ENCODE results near the gene RMDN3. TPM values are rescaled to one million over a fixed set of nuclear protein-coding genes. Genes with fewer than 3 reads are reported as not detected.

Gene RMDN3
- polyA plus RNA-seq, 1 donor: 43.1 TPM

DNA sequence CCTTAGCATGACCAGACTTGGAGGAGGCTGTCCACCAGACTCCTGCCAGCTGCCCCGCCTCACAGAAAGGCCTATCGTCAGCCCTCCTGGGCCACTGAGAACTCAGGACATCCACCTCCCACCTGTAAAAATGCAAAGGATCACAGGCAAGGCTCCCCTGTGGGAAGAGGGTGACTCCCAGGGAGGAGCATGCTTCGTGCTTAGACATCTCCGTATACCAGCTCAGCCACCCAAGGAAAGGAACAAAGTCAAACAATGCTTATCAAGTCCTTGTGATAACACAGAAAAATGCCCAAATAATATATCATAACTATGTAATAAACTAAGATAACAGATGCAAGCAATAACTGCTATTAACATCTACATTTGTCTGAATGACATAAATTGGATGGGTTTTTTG lies 4.2 kb downstream of the RMDN3 start:
- no peak for DNase-seq

DNA sequence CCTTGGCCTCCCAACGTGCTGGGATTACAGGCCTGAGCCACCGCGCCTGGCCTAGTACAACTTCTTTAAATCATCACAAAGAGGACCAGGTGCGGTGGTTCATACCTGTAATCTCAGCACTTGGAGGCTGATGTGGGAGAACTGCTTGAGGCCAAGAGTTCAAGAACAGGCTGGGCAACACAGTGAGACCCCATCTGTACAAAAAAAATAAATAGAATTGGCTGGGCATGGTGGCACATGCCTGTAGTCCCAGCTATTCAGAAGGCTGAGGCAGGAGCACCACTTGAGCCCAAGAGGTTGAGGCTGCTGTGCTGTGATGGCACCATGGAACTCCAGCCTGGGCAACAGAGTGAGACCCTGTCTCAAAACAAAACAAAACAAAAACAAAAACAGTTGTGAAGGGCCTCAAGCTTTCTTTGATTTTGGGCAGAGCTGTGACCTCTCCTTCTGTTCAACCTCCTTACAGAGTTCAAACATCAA lies 5.9 kb downstream of the RMDN3 start:
- no peak for DNase-seq

DNA sequence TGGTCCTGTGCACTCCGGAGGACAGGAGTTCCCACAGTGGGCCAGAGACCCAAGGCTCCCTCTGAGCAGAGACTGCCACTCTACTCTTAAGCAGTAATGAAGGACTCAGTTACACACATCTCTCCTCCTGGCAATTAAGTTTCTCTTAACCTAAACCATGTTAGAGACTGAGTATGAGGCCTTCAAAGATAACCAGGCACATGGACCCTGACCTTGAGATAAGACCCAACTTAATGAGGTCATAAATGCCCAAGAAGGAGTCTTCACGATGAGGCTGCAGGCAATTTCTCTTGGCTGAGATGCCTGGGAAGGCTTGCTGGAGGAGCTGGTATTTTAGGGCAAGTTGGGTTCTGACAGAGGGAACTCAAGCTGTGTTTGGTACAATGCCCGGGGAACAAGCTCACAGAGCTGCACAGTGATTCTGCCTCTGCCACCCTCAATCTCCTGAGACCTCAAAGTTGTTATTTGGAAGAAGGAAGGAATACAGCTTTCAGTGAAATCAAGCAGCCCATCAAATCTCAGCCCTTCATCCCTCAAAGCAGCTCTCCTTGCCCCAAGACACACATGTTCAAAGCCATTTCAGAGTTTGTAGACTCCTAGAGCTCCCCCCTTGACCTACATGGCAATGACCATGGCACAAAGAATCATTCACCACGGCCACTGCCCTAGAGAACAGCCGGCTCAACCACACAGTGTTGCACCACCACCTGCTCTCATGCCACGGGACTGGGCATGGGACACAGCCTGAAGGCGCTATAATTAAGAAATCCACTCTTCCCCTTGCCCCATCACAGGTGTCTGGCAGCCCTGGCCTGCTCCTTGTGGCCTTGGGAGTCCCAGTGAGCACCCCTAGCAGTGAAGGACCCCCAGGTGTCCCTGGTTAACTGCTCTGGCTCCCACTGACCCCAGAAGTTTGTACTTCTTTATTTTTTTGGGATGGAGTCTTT lies 7.1 kb downstream of the RMDN3 start:
- DNase-seq: no peak

DNA sequence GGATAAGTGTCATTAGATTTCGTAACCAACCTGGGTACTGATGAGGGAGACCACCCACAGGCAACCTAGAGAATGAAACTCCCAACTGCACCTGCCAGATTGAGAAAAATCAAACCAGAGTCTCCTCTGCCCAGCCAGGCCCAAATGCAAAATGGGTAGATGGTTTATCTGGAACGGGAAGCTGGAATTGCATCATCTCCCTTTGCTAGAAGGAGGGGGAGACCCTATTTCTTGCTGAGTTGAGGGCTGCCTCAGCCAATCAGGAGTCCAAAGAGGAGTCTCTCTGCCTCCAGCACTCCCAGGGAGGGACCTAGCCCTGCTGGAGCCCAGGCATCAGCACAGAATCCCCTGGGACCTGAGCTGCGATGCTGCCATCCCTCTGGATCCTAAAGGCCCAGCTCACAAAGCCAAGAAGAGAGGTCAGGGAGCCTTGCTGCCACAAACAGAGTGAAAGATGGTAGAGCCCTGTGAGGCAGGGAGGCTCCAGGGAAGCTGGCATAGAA lies 8.1 kb downstream of the RMDN3 start:
- DNase-seq: no peak

DNA sequence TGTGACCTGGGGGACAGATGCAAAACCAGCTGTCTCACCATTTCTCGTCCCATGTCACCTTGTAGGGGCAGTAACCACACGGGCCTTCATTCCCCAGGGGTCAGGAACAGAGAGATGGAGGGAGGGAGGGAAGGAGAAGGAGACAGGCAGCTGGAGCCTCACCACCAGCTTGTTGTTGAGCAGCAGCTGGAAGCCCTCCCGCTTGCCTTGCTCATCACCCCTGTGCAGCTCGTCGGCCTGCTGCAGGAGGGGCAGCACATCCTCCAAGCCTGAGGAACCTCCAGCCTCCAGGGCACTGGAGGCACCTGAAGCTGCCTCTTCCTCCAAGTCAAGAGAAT lies 10.3 kb downstream of the RMDN3 start:
- DNase-seq: no peak

DNA sequence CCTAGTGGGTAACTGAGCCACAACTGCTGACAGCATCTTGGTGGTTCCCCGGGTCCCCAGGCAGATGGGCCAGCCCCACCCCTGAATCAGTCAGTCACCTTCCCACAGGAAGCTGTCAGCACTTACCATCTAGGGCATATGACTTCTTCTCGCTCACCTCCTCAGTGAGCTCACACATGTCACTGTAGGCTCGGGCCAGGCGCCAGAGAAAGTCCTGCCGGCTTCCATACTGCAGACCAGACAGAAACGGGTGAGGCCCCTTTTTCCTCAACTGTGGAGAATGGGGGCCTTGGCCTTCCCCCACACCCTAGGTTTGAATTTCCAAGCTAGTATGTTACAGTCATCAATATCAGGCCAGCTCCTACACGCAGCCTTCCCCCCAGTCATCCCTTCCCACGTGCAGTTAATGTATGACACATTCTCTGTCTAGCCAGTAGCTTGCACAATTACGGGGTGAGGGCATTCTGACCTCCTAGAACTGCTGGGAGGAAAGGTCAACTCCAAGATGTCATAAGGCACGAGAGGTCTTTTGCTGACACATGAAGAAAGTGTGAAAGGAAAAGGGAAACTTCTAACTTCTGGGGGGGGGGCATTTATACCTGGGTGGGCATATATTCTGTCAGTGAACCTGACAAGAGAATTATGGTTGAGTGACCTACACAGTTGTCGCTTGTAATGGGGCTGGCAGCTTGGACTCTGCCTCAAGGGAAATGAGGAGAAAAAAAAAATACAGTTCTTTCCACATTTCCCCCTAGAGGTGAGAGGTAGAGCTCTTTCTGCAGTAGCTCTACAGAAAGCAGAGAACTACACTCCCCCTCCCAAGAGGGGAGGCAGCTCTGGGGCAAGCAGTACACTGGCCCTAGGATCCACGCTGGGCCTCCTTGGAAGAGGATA lies 10.9 kb downstream of the RMDN3 start:
- DNase-seq: no peak

DNA sequence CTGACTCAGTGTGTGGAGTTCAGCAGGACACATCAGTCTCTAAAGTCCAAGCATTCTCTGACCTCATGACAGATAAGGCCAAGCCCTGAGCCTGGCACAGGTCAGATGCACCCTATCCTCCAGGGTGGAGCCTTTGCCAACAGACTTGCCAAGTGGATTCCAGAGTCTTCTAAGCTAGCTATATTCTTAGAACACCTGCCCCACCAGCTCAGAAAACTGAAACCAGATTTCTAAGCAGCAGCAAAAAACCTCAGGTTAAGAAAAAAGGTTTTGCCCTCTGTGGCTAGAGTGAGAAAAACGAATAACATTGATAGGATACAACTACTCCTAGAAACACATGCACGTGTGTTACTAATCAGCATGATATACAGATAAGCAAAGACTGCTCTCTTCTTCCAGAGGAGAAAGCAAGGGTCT lies 11.6 kb downstream of the RMDN3 start:
- DNase-seq: no peak

DNA sequence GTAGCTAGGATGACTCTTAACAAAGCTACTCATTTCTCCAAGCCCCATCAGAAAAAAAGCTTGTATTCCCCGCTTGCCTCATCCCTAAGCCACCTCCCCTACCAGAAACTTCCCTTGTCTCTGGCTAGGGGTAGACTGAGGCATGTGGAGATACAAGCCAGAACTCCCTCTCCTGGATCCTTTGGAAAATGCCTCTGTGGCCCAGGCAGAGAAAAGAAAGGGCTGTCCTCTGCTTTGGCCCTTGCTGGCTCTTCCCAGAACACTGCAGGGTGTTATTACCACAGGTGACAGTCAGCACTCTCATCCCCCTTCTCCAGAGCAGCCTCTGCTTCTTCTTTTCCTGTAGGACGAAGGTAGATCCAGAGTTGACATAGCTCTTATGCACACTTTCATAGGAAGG lies 15.2 kb downstream of the RMDN3 start:
- DNase-seq: no peak

DNA sequence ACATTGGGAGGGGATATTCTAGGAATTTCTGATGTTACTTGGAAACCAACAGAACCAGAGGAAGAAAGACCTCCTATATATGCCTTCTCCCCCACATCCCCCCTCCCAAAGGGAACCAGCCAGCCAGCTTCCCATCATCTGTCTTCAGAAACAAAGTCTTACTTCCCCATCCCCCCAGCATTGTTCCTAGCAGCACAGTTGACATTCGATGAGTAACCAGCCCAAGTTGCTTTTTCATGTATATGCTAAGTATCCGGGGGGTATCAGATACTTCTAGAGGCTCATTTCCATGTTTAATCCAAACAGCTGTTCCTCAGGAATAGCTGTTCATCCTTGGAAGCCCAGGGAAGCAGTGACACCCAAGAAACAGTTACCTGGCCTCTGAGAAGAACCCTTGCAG lies 16.0 kb downstream of the RMDN3 start:
- DNase-seq: no peak

DNA sequence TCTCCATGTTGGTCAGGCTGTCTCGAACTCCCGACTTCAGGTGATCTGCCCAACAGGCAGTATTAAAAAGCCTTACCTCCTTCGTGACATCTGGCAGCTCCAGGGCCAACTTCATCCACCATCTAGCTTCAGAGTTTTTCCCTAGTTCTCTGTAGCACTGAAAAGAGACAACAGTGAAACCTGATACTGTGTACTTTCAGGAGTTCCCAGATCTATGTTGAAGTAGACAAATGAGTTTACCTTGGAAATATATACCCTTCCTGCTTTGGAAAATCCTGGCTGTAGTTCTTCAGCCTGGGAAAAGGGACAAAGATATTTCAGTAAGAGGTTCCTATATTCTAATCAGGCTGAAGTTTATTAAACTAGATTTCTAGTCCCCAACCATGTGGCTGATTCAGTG lies 18.0 kb downstream of the RMDN3 start:
- DNase-seq: peak; percentile 26

DNA sequence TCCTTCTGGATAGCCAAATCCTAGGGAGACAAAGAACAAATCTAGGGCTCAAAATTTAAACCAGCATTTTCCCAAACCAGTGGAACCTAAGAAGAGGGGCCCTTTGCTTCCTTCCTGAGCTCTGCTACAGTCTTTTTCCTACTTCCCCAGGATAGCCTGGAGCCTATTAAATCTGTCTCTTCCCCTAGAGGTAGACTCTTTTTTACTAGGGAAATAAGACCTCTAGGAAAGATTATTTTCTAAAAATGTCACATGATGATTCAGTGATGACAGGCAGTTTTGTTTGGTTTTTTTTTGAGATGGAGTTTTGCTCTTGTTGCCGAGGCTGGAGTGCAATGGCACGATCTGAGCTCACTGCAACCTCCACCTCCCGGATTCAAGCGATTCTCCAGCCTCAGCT lies 18.5 kb downstream of the RMDN3 start:
- no peak for DNase-seq

DNA sequence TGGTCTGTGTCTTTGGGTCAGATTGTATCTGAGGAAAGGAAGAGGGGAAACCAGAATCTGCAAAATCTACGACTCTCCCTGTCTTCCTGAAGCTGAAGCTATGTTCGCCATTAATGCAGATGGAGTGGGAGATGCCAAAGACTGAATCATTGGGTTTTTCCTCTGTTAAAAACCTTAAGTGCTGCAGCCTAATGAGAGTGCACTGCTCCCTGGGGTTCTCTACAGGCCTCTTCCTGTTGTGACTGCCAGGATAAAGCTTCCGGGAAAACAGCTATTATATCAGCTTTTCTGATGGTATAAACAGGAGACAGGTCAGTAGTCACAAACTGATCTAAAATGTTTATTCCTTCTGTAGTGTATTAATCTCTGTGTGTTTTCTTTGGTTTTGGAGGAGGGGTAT lies 24.0 kb downstream of the RMDN3 start:
- no peak for DNase-seq

DNA sequence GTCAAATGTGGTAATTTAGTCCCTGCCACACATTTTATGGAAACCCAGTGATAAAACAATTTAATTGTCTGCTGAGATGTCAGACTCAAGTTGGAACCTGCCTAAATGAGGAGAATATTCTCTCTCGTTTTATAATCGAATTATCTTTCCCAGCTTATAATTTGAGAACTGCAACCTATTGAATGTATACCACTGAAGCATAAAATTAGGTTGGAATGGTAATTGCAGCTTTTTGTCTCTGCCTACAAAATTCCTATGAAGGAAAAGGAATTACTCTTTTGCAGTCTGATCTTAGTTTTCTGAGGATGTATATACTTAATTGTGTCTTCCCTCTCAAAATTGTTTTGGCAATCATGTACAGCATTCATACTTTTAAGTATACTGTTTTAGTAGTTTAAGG lies 31.1 kb downstream of the RMDN3 start:
- DNase-seq: no peak

DNA sequence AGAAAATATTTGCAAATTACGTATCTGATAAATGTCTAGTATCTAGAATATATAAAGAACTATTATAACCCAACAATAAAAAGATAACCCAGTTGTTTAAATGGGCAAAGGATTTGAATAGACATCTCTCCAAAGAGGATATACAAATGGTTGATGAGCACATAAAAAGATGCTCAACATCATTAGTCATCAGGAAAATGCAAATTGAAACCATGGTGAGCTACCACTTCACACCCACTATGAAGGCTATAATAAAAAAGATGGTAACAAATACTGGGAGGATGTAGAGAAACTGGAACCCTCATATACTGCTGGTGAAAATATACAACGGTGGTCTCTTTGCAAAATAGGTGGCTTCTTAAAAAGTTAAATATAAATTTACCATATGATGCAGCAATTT lies 32.1 kb downstream of the RMDN3 start:
- DNase-seq: no peak

DNA sequence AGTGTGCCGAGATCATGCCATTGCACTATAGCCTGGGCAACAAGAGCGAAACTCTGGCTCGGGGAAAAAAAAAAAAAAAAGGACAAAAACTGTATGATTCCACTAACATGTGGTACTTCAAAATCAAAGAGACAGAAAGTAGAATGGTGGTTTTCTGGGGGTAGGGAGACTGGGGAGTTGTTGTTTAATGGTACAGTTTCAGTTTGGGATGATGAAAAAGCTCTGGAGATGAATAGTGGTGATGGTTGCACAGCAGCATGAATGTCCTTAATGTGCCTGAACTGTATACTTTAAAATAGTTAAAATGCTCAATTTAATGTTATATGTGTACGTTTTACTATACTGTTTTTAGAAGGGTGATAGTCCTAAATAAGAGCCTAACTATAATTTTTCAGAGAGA lies 32.7 kb downstream of the RMDN3 start:
- no peak for DNase-seq

DNA sequence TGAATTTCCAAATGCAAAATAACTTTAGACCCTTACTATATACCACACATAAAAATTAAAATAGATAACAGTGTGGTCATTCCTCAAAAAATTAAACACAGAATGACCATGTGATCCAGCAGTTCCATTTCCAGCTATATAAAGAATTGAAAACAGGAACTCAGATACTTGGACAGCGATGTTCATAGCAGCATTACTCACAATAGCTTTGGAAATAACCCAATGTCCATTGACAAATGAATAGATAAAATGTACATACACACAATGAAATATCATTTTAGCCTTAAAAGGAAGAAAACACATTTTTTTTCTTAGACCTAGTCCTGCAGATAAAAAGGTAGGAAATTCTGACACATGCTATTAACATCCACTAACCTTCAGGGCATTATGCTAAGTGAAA lies 33.4 kb downstream of the RMDN3 start:
- DNase-seq: no peak

DNA sequence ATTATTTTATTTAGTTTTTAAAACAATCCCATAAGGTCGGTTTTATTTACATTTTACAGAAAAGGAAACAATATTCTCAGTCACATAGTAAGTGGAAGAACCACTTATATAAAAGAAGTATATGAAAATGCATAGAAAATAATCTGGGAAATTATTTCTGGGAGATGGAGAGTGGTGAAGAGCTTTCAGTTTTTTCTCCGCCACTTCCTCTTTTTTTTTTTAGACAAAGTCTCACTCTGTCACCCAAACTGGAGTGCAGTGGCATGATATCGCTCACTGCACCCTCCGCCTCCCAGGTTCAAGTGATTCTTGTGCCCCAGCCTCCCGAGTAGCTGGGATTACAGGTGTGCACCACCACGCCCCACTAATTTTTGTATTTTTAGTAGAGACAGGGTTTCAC lies 38.9 kb downstream of the RMDN3 start:
- DNase-seq: no peak

DNA sequence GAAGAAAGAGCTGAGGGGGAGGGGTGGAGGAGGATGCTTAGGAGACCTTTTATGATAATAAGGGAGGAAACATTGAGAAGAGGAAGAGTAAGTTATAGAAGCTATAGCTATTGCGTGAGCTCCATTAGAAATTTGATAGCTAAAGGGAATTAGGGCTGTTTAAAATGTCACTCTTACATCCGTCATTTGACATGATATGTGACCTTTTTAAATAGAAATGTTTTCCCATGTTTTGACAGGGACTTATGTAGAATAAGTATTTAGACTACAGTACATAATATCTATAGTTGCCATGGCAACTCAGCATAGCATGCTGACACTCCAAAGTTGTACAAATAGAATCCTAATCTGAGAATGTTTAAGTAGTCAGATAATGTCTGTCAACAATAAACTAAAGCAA lies 40.9 kb downstream of the RMDN3 start:
- no peak for DNase-seq

DNA sequence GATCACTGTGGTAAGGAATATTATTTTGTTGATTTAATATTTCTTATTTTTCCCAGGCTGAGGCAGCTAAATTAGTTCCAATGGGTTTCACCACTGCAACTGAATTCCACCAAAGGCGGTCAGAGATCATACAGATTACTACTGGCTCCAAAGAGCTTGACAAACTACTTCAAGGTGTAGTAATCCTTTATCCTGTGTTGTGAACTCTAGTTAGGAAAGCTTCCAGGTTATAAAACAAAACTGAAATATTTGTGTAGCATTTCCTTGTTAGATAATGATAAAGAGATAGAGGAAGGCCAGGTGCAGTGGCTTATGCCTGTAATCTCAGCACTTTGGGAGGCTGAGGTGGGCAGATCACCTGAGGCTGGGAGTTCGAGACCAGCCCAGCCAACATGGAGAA lies 48.9 kb downstream of the RMDN3 start:
- DNase-seq: no peak

DNA sequence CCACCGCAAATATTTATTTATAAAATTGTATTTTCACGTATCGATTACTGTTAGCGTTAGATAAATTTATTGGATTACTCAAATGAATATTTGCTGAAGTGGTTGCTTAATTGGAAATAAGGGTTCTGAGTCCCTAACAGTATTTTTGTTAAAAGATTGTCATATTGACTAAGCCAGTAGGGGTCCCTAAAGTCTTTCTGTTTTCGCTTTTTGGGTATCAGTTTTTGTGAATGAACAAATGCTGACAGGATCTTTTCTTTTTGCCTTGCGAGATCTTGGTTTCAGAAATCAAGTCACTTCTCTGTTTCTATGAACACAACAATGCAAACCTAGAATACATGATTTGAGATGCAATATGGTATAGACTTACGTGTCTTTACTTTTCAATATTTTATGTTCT lies 53.0 kb downstream of the RMDN3 start:
- DNase-seq: no peak

DNA sequence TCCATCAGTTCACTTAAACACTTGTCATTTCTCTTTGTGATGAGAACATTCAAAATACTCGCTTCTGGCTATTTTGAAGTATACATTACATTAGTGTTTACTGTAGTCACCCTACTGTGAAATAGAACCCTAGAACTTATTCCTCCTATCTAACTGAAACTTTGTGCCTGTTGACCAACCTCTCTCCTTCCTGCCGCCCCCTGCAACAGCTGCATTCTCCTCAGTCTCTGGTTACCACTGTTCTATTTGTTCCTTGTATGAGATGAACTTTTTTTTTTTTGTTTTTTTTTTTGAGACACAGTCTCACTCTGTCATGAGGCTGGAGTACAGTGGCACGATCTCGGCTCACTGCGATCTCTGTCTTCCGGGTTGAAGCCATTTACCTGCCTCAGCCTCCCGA lies 57.1 kb downstream of the RMDN3 start:
- no peak for DNase-seq

DNA sequence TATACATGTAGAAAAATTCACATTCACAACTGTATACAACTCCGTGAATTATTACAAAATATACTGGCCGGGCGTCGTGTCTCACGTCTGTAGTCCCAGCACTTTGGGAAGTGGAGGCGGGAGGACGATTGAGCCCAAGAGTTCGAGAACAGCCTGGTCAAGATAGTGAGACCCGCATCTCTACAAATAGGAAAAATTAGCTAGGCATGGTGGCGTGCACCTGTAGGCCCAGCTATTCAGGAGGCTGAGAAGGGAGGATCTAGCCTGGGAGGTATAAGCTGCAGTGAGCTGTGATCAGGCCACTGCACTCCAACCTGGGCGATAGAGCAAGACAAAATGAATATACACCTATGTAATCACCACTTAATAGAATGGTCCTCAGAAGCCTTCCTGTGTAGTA lies 58.8 kb downstream of the RMDN3 start:
- DNase-seq: no peak

DNA sequence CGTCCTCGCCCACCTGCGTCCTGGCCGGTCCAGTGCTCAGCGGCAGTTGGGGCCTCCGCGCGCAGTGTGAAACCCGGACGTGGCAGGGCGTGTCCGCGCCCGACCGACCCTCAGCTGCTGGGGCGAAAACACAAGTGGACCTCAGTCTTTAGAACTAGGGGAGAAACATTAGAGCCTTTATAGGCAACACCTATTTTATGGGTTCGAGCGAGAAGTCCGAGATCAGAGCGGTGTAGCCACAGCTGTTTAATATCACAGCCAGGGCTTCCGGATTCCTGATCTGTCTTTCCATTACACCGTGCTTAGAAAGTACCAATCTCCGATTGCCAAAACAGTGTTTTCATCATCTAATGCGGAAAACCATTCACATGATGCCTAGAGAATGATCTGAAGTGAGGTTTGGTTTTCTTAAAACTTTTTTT lies 59.6 kb downstream of the RMDN3 start:
- peak; percentile 8 for DNase-seq
